ENCODE results near the gene ACAD9. TPM values are rescaled to one million over a fixed set of nuclear protein-coding genes. Genes with fewer than 3 reads are reported as not detected.
"Not testable (repeated sequence)": the region's sequence is repeated elsewhere in the genome, so short reads cannot be mapped to it uniquely, and the experiment has no call there.

ACAD9 gene
- total and polyA plus RNA-seq, 11 donors, result 24.6 to 44.9 (median 36.5) TPM

DNA sequence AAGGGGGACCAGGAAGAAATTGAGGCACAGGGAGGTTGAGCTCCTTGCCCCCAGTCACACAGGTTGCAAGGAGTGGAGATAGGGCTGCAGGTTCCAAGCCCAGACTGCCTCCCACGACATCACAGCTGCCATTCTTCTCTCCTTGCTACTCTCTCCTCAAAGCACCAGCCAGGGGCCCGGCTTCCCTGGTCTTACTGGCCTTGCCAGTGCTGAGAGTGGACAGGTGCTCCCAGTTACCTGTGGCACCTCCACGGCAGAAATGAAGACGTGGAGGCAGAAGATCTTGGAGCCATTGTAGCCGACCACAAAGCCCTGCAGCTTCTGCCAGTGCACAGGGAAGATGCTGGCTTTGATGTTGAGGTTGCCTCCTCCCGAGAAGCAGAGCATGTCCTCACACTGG lies 17.9 kb upstream of the ACAD9 start:
- Histone ChIP-seq H3K4me3 (no peak overlapping the region), H3K4me1 (peaks cover 0 to 15% (median 10%) of the 10 kb centered on the region in 12 donors), H3K27ac (no peak overlapping the region), H3K27me3 (no peaks in the 10 kb centered on the region), H3K9me3 (peaks cover 0 to 31% (median 27%) of the 10 kb centered on the region in 12 donors), H3K36me3 (no peaks in the 10 kb centered on the region)
- DNase-seq (no peak), ATAC-seq (no peak)
- 90 to 94% (median 91%) methylated on average over 5 to 6 of the region's 6 CpGs for WGBS, 4 donors
- TF ChIP-seq POLR2A (IDR thresholded peaks at IDR 0.05), result no peak
- TF ChIP-seq, protein P1, sequence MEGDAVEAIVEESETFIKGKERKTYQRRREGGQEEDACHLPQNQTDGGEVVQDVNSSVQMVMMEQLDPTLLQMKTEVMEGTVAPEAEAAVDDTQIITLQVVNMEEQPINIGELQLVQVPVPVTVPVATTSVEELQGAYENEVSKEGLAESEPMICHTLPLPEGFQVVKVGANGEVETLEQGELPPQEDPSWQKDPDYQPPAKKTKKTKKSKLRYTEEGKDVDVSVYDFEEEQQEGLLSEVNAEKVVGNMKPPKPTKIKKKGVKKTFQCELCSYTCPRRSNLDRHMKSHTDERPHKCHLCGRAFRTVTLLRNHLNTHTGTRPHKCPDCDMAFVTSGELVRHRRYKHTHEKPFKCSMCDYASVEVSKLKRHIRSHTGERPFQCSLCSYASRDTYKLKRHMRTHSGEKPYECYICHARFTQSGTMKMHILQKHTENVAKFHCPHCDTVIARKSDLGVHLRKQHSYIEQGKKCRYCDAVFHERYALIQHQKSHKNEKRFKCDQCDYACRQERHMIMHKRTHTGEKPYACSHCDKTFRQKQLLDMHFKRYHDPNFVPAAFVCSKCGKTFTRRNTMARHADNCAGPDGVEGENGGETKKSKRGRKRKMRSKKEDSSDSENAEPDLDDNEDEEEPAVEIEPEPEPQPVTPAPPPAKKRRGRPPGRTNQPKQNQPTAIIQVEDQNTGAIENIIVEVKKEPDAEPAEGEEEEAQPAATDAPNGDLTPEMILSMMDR (IDR thresholded peaks at IDR 0.05), result no peak
- intact Hi-C loops (cut with DNase I), result no loop called here

DNA sequence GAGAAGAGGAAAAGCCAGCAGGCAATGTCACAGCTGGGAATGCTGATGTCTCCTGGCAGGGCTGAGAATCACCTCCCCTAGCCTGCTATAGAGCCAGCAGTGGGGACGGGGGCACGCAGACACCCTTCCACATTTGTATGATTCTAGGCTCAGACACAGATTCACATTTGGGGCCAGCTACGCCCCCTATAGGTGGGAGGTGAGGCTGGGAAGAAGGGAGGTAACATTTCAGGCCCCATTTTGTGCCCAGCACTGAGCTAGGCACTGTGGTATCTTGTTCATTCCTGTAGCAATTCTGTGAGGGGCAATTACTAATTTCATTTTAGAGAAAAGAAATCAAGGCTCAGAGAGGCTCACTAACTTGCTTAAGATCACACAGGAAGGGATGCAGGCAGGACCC lies 15.9 kb upstream of the ACAD9 start:
- intact Hi-C loops (cut with DNase I), result no loop called here
- 40 to 82% (median 67%) methylated on average over 1 to 3 of the region's 3 CpGs for WGBS, 4 donors
- H3K27me3 ChIP-seq, result no peaks in the 10 kb centered on the region
- DNase-seq (no peak), ATAC-seq (no peak)
- H3K4me1 ChIP-seq, result peaks cover 0 to 15% (median 10%) of the 10 kb centered on the region in 12 donors
- no peak overlapping the region for H3K27ac ChIP-seq
- peaks cover 0 to 24% (median 20%) of the 10 kb centered on the region in 12 donors for H3K9me3 ChIP-seq
- no peaks in the 10 kb centered on the region for H3K36me3 ChIP-seq
- no peak overlapping the region for H3K4me3 ChIP-seq
- no peak for TF ChIP-seq POLR2A (IDR thresholded peaks at IDR 0.05)
- TF ChIP-seq, protein P1 (IDR thresholded peaks at IDR 0.05), result peak in 6 of 12 donors; percentile 6 to 31 (median 14)

DNA sequence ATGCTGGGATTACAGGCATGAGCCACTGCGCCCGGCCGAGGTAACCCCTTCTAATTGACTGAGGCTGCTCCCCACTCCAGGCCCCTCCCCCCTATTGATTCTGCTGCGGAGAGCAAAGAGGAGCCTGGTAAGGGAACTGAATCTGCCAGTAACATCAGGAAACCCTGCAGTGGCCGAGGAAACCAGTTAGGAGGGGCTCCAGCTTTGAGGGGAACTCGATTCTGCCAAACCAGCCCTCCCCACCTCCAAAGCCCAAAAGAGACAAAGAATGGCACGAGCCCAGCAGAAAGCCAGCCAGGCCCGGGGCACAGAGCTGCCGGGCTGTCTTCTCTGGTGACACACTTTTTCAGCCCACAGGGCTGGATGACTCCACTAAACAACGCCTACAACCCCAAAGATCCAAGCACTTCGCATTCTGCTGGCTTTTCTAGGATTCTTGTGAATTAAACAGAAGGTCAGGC lies 15.0 kb upstream of the ACAD9 start:
- H3K9me3 ChIP-seq, result peaks cover 0 to 16% (median 12%) of the 10 kb centered on the region in 12 donors
- TF ChIP-seq, protein P1 (IDR thresholded peaks at IDR 0.05), result no peak
- TF ChIP-seq POLR2A (IDR thresholded peaks at IDR 0.05), result no peak
- H3K36me3 ChIP-seq, result no peaks in the 10 kb centered on the region
- H3K4me1 ChIP-seq, result peaks cover 0 to 15% (median 10%) of the 10 kb centered on the region in 12 donors
- peak in 3 of 4 donors; percentile 43 to 56 (median 55) for ATAC-seq
- H3K4me3 ChIP-seq, result no peak overlapping the region
- intact Hi-C loops (cut with DNase I), result no loop called here
- peak overlapping the region in 1 of 12 donors; percentile 20 for H3K27ac ChIP-seq
- DNase-seq, result peak in 1 of 5 donors; percentile 23
- WGBS, 4 donors, result 50 to 61% (median 53%) methylated on average over 11 of the region's 11 CpGs
- H3K27me3 ChIP-seq, result no peaks in the 10 kb centered on the region

DNA sequence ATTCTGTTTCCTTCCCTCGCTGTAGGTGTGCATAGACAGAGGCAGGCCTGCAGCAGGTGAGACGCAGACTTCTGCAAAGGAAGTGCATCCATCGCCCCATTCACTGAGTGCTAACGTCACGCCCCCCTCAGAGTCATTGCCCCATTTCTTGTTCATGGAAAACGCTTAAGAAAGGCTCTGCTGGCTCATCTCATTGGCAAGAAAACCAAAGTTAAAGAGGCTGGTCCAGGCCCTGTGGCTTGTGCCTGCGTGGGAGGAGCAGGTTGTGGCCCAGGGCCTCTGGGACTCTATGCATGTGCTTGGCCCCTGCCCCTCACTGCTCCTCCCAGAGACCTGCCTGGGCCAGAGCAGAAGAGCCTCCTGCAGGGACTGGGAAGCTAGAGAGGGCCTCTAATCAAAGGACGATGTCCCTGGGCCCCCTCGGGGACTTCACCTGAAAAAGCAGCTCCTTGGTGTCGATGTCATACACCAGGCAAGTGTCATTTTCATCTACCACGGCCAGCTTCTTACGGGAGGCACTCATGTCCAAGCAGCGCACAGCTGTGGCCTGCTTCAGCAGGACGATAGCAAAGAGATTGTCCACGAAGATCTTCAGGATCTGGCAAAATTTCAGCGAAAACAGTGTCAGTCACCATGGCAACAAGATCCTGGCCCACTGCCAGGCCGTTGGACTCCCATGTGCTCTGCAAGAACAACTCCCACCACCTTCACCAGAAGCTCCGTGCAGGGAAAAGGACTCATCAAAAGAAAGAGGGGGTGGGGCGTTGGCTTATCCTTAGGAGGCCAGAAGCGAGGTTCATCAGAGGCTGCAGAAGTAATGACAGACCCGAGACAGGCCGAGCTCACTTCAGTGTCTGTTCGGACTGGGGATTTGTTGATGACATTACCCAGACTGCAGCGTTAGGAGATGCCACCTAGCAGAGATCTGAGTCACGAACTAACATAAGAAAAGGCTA lies 14.3 kb upstream of the ACAD9 start:
- H3K4me3 ChIP-seq; intact Hi-C loops (cut with DNase I); H3K9me3 ChIP-seq; H3K36me3 ChIP-seq; H3K27me3 ChIP-seq; DNase-seq: not testable (repeated sequence)
- peaks cover 0 to 15% (median 10%) of the 10 kb centered on the region in 12 donors for H3K4me1 ChIP-seq
- 45 to 52% (median 49%) methylated on average over 16 to 22 of the region's 25 CpGs for WGBS, 4 donors
- ATAC-seq, result peak in 3 of 4 donors; percentile 40 to 56 (median 47)
- peak overlapping the region in 1 of 12 donors; percentile 20 for H3K27ac ChIP-seq
